PC-9 (cell line): ENCODE data around the gene PLCG2.

Source experiments
- CTCF ChIP-seq: fragments of 200-600 bp; sonication (generic); conservative IDR thresholded peaks from 2 replicates; pipeline ENCODE4 v1.6.1; 2017; ENCODE audit warnings: mixed run types, antibody characterized with exemption, mild to moderate bottlenecking, moderate library complexity
- EZH2 ChIP-seq: fragments of 200-600 bp; sonication (generic); IDR thresholded peaks from 2 replicates; pipeline ENCODE4 v1.8.0; 2017; ENCODE audit warnings: antibody characterized with exemption, low read depth

- TF ChIP-seq CTCF (no peak), EZH2 (no peak)
These were observed 22.3 kb upstream of the PLCG2 start for GRCh38 chr16:81756615-81757356.
